ENCODE data around the gene SCMH1. TPM values are rescaled to one million over a fixed set of nuclear protein-coding genes. Genes with fewer than 3 reads are reported as not detected.

SCMH1 gene
- total RNA-seq, 1 experiment from 2014 or later = 28.0 TPM

DNA sequence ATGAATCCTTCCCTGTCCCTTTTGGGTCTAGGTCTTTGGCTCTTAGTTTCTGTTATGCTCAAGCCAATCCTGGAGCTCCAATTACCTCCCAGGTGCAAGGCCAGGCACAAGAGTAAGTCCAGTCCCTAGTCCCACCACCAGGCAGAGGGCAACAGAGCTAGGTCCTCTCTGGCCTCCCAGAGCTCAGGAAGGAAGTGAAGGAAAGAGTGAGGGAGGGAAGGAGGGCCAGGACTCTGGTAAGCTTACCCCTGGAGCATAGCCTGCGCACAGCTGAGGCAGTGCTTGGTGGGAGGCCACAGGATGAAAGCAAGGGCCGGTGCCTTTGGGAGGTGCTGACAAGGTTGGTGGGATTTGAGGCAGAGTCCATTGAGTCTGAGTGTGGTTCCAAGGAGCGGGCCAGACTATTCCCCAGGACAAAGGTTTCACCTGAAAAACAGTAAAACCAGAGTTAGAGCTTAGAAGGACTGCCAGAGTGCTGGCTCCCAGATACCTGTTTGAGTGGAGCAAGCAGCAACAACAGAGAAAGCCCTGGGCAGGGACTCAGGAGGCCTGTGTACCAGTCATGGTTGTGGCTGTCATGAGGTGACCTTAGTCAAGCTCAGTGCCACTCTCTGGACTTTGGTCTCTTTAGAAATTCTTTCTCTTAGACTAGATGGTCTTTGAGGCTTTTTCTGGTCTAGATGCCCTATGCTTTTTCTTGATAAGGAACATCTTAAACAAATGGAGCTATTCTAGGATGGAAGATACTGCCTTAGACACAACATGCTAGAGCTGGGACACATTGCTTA is 204.8 kb downstream of the SCMH1 start:
- no peak for ATAC-seq
- Histone ChIP-seq H3K27ac (ENCODE audit: low read depth, low read length) (no peak overlapping the region), H3K9me3 (ENCODE audit: control insufficient read depth in 1 of 2, insufficient read depth in 1 of 2, low read depth in 1 of 2, low read length in 2 of 2) (no peaks in the 10 kb centered on the region), H3K79me2 (ENCODE audit: insufficient read depth, low read length) (no peaks in the 10 kb centered on the region), H3K36me3 (ENCODE audit: control insufficient read depth in 1 of 2, insufficient read depth in 2 of 2, low read length in 2 of 2) (peaks cover 9 to 13% of the 10 kb centered on the region in 2 experiments), H3K27me3 (ENCODE audit: insufficient read depth, low read length) (no peaks in the 10 kb centered on the region), H3K4me3 (replicated peaks in 1 of 2; ENCODE audit: low read depth in 1 of 2, low read length in 2 of 2) (no peak overlapping the region), H2AFZ (ENCODE audit: low read depth, low read length, poor library complexity, severe bottlenecking) (no peak overlapping the region), H3K9me2 (ENCODE audit: insufficient read depth) (no peaks in the 10 kb centered on the region), H3K4me1 (ENCODE audit: control insufficient read depth in 1 of 2, insufficient read depth in 2 of 2, low read length in 2 of 2) (no peaks in the 10 kb centered on the region), H4K20me1 (ENCODE audit: insufficient read depth) (no peaks in the 10 kb centered on the region), H3K4me2 (ENCODE audit: low read length) (no peak overlapping the region), H3K9ac (ENCODE audit: low read length) (no peak overlapping the region)
- CTCF ChIA-PET = interaction anchor here (1.5 kb wide), 1 partner anchor 86 kb away, joined by 4 read pairs; no protein-coding TSS in a partner anchor
- DNase-seq (ENCODE audit: low read depth, low spot score) = no peak
- POLR2A ChIA-PET = no interaction called here
- BruUV-seq (replicated peaks) = no TSS peak
- TF ChIP-seq, protein P1, sequence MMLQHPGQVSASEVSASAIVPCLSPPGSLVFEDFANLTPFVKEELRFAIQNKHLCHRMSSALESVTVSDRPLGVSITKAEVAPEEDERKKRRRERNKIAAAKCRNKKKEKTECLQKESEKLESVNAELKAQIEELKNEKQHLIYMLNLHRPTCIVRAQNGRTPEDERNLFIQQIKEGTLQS (IDR thresholded peaks at IDR 0.05) = no peak
- TF ChIP-seq FOSL1 (IDR thresholded peaks at IDR 0.05; ENCODE audit: low read depth) = no peak
- TF ChIP-seq ZNF274 (IDR thresholded peaks at IDR 0.05; ENCODE audit: low read depth, low read length) = no peak
- TF ChIP-seq POLR2AphosphoS5 (IDR thresholded peaks at IDR 0.05; ENCODE audit: low read depth, low read length) = no peak
- TF ChIP-seq, protein P2, sequence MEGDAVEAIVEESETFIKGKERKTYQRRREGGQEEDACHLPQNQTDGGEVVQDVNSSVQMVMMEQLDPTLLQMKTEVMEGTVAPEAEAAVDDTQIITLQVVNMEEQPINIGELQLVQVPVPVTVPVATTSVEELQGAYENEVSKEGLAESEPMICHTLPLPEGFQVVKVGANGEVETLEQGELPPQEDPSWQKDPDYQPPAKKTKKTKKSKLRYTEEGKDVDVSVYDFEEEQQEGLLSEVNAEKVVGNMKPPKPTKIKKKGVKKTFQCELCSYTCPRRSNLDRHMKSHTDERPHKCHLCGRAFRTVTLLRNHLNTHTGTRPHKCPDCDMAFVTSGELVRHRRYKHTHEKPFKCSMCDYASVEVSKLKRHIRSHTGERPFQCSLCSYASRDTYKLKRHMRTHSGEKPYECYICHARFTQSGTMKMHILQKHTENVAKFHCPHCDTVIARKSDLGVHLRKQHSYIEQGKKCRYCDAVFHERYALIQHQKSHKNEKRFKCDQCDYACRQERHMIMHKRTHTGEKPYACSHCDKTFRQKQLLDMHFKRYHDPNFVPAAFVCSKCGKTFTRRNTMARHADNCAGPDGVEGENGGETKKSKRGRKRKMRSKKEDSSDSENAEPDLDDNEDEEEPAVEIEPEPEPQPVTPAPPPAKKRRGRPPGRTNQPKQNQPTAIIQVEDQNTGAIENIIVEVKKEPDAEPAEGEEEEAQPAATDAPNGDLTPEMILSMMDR (IDR thresholded peaks at IDR 0.05 in 2 of 3, conservative IDR thresholded peaks at IDR 0.05 in 1 of 3; ENCODE audit: borderline replicate concordance in 1 of 3, insufficient read depth in 1 of 3, low read depth in 2 of 3, low read length in 2 of 3) = no peak
- TF ChIP-seq YY1 (IDR thresholded peaks at IDR 0.05; ENCODE audit: extremely low read depth, insufficient replicate concordance, low read depth, low read length) = no peak
- TF ChIP-seq CEBPB (IDR thresholded peaks at IDR 0.05; ENCODE audit: low read depth) = no peak
- intact Hi-C loops (cut with micrococcal nuclease) = no loop called here
- RAD21 ChIA-PET (ENCODE audit: low non-redundant PET in 1 of 2, low total read pairs in 2 of 2, uncharacterized antibody in 2 of 2, unreplicated experiment in 2 of 2) = no interaction called here
